Renal cortex interstitium (tissue), 11 donors: Measurements from ENCODE around the gene FKBP1B. TPM values are rescaled to one million over a fixed set of nuclear protein-coding genes. Genes with fewer than 3 reads are reported as not detected.
"Not testable (repeated sequence)": the region's sequence is repeated elsewhere in the genome, so short reads cannot be mapped to it uniquely, and the experiment has no call there.

Experiments
- DNase-seq, 11 donors: peaks; one replicate each; pipeline ENCODE4 v3.0.0-alpha.2; 2013; ENCODE audit warnings: low read depth in 9 of 11, low spot score in 4 of 11; ENCODE audit errors: extremely low read depth in 1 of 11
- polyA plus RNA-seq, 3 donors: library from polyadenylated mRNA; unstranded; fragments of 120-200 nt; gene quantifications; one replicate each; pipeline ENCODE4 v1.2.1, GENCODE V29; 2013; ENCODE audit not compliant: insufficient read length in 3 of 3

The FKBP1B gene
- polyA plus RNA-seq, 3 donors: 9.4 to 10.5 (median 10.4) TPM

- DNase-seq: peak; percentile 69 to 92 (median 87)
These were observed 35.1 kb downstream of the FKBP1B start, which contains the start of gene TP53I3 for GRCh38 chr2:24084386-24085199. TP53I3 (minus strand) TSS chr2:24084834; CDS start chr2:24084326, 508 bp downstream.

DNA sequence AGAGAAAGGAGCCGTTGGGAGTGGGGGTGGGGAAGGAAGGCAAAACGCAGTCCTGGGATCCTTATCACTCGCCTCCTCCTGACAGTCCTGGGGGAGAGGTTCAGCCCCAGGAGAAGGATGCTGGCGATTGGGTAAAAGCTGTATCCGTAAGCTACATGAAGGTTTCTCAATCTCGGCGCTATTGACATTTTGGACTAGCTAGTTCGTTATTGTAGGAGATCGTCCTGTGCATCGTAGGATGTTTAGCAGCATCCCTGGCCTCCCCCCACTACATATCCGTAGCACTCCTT, 35.6 kb downstream of the FKBP1B start:
- DNase-seq: no peak

- no peak for DNase-seq
These were observed 36.7 kb downstream of the FKBP1B start for GRCh38 chr2:24086241-24086640.

DNA sequence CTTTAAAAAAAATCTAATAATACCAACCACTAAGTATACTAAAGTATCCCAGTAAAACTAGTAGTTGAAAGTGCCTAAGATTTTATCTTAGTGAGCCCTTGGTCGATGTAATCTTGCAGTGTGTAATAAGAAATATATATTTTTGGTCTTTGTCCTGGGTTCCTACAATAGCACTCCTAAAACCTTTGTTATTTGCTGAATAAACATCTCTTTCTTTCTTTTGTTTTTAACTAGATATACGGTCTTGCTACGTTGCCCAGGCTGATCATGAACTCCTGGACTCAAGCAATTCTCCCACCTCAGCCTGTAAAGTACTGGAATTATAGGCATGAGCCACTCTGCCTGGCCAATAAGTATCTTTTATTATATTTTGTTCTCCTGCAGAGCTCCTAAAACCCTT, 37.5 kb downstream of the FKBP1B start:
- DNase-seq: no peak

- no peak for DNase-seq
These were observed 39.3 kb downstream of the FKBP1B start for GRCh38 chr2:24088821-24089359.

DNA sequence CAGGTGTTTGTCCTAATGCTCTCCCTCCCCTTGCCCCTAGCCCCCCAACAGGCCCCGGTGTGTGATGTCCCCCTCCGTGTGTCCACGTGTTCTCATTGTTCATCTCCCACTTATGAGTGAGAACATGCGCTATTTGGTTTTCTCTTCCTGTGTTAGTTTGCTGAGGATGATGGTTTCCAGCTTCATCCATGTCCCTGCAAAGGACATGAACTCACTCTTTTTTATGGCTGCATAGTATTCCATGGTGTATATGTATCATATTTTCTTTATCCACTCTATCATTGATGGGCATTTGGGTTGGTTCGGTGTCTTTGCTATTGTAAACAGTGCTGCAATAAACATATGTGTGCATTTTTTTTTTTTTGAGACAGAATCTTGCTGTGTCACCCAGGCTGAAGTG, 43.7 kb downstream of the FKBP1B start:
- not testable (repeated sequence) for DNase-seq

GRCh38 chr2:24095171-24095677, 45.7 kb downstream of the FKBP1B start:
- not testable (repeated sequence) for DNase-seq

DNA sequence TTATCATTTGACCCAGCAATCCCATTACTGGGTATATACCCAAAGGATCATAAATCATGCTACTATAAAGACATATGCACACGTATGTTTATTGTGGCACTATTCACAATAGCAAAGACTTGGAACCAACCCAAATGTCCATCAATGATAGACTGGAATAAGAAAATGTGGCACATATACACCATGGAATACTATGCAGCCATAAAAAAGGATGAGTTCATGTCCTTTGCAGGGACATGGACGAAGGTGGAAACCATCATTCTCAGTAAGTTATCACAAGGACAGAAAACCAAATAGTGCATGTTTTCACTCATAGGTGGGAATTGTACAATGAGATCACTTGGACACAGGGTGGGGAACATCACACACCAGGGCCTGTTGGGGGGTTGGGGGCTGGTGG, 51.2 kb downstream of the FKBP1B start:
- not testable (repeated sequence) for DNase-seq

DNA sequence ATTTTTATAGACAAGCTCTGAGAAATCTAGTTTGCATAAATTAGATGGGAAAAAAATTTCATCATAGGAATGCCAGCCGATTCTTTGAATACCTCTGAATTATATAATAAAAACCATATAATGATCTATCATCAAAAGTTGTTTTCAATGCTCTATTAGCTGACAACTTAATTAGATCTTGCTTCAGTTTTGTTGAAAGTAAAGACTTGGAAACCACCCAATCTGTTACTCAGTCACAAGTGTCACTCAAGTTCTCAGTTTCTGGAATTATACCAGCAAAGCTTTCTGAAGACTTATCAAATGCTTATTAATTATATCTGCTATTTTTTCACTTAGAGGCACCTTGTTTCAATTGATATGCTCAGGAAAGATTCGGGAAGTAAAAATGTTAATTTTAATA, 52.5 kb downstream of the FKBP1B start:
- no peak for DNase-seq

- DNase-seq: no peak
These were observed 53.1 kb downstream of the FKBP1B start for GRCh38 chr2:24102677-24103076.

- no peak for DNase-seq
These were observed 54.6 kb downstream of the FKBP1B start for GRCh38 chr2:24104110-24104650.

DNA sequence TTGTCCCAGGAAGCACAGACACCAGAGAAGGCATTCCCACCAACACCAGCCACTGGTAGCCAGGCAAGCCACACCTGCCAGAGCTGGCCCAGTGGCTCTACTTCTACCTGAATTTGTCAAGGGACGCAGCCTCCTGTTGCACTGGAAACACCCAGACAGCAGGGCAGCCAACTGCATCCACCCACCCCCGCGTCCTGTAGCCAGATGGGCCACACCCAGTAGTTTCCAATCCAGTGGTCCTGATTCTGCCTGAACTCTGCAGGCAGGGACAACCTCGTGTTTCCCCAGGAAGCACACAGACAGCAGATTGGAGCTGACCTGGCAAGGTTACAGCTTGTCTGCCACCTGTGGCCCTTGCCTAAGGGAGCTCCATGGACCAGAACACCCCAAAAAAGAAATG, 55.4 kb downstream of the FKBP1B start:
- DNase-seq: no peak

DNA sequence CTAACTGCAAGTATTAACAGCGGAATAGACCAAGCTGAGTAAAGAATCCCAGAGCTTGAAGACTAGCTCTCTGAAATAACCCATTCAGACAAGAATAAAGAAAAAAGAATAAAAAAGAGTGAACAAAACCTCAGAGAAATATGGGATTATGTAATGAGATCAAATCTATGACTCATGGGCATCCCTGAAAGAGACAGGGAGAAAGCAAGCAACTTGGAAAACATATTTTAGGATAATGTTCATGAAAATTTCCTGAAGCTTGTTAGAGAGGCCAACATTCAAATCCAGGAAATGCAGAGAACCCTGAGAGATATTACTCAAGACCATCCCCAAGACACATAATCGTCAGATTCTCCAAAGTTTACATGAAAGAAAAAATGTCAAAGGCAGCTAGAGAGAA, 56.3 kb downstream of the FKBP1B start:
- DNase-seq: no peak

- no peak for DNase-seq
These were observed 57.2 kb downstream of the FKBP1B start for GRCh38 chr2:24106786-24107185.

GRCh38 chr2:24107336-24107735, 57.8 kb downstream of the FKBP1B start:
- no peak for DNase-seq

- DNase-seq: not testable (repeated sequence)
These were observed 59.9 kb downstream of the FKBP1B start for GRCh38 chr2:24109431-24109830.

- DNase-seq: no peak
These were observed 61.2 kb downstream of the FKBP1B start for GRCh38 chr2:24110660-24111303.

GRCh38 chr2:24111407-24111901, 61.9 kb downstream of the FKBP1B start:
- no peak for DNase-seq
